Testis (tissue), 3 donors: ENCODE results near the gene ISYNA1. TPM values are rescaled to one million over a fixed set of nuclear protein-coding genes. Genes with fewer than 3 reads are reported as not detected.

Experiments
- DNase-seq: peaks from one replicate; pipeline ENCODE4 v3.0.0-alpha.2; 2019
- H3K27ac ChIP-seq, 2 donors: fragments of 200-600 bp; sonication (generic); one replicate each; pipeline ENCODE4 v1.5.1; 2019
- H3K27me3 ChIP-seq: fragments of 200-600 bp; sonication (generic); one replicate; pipeline ENCODE4 v1.5.1; 2019
- H3K36me3 ChIP-seq: fragments of 200-600 bp; sonication (generic); one replicate; pipeline ENCODE4 v1.5.1; 2017; ENCODE audit warnings: low read depth; ENCODE audit errors: missing control alignments
- H3K4me1 ChIP-seq: fragments of 200-600 bp; sonication (generic); one replicate; pipeline ENCODE4 v1.5.1; 2019
- H3K4me3 ChIP-seq, 2 donors: fragments of 200-600 bp; sonication (generic); one replicate each; pipeline ENCODE4 v1.5.1; 2017 to 2019
- H3K9me3 ChIP-seq: fragments of 200-600 bp; sonication (generic); one replicate; pipeline ENCODE4 v1.5.1; 2017
- POLR2A ChIP-seq: fragments of 450-650 bp; IDR thresholded peaks from one replicate; pipeline ENCODE4 v1.6.1; 2017; ENCODE audit warnings: antibody characterized with exemption, mild to moderate bottlenecking, moderate library complexity
- WGBS, 2 donors: methylation state at CpG; one replicate each; pipeline ENCODE4 v1.1.5; 2018; 5-methylcytosine and 5-hydroxymethylcytosine counted together
- intact Hi-C: fragments of 100-400 bp; cut with DNase I; formaldehyde crosslinking; loops from one replicate; pipeline ENCODE4 v1.15.1; 2023; ENCODE audit warnings: low total_unique reads
- polyA plus RNA-seq: library from polyadenylated mRNA; stranded (reverse); fragments of 350-450 nt; fragmentation: Illumina TruSeq; extraction: RNeasy Lipid Tissue Mini Kit (QIAGEN cat#74804); gene quantifications from one replicate; pipeline ENCODE4 v1.2.3, GENCODE V29; 2014; ENCODE audit warnings: low read depth, low replicate concordance; ENCODE audit not compliant: insufficient read depth
- total RNA-seq, 2 donors: library from RNA; depleted of rRNA; stranded (reverse); fragments of >200 nt; gene quantifications; one replicate each; pipeline ENCODE4 v1.2.3, GENCODE V29; 2016
- TF ChIP-seq, protein P1 (sequence below), 3 experiments: fragments of 450-650 bp in 2 of 3; fragments of 200-600 bp in 1 of 3; sonication (generic) in 1 of 3; IDR thresholded peaks; one replicate each; pipeline ENCODE4 v1.5.1; 2016 to 2019; ENCODE audit warnings: antibody characterized with exemption in 3 of 3, mild to moderate bottlenecking in 2 of 3, moderate library complexity in 1 of 3

The ISYNA1 gene
- total and polyA plus RNA-seq, 3 donors from 2014 or later, result 493 to 1,122 (median 1,000) TPM

DNA sequence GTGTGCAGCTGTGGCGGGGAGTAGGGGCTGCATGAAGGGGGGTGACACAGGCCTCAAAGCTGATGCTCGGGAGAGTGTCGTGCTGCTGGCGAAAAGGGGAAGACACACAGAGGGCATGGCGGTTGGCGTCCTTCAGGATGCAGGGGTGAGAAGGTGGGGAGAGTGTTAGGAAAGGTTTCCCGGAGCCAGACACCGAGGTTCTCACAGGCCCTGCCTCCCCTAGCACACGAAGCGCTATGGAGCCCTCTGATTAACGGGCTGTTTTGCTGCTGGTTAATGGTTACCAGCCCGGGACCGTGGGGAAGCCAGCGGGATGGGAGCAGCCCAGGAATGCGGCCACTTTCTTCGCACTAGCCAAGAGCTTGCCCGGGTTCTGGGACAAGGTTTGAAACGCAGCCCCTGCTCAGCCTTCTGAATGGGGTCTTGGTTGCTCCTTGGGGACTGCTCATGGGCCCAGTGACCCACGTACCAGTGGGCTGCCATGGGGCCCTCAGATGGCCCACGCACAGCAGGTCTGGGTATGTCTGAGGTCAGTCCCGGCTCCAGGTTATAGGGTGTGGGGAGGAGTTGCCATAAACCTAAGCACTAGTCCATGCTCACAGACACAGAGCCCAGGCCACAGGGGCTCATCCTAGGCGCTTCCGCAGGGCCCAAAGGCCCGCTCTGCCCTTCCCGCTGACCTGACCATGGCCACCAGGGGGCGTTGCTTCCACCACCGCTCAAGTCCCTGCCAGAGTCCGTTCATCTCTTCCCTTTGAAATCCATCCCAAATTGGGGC is 31.3 kb upstream of the ISYNA1 start:
- intact Hi-C loops, result no loop called here
- Histone ChIP-seq H3K9me3 (no peaks in the 10 kb centered on the region), H3K36me3 (no peaks in the 10 kb centered on the region), H3K4me1 (peaks cover 41% of the 10 kb centered on the region), H3K4me3 (no peak overlapping the region), H3K27ac (no peak overlapping the region), H3K27me3 (no peaks in the 10 kb centered on the region)
- TF ChIP-seq, protein P1, sequence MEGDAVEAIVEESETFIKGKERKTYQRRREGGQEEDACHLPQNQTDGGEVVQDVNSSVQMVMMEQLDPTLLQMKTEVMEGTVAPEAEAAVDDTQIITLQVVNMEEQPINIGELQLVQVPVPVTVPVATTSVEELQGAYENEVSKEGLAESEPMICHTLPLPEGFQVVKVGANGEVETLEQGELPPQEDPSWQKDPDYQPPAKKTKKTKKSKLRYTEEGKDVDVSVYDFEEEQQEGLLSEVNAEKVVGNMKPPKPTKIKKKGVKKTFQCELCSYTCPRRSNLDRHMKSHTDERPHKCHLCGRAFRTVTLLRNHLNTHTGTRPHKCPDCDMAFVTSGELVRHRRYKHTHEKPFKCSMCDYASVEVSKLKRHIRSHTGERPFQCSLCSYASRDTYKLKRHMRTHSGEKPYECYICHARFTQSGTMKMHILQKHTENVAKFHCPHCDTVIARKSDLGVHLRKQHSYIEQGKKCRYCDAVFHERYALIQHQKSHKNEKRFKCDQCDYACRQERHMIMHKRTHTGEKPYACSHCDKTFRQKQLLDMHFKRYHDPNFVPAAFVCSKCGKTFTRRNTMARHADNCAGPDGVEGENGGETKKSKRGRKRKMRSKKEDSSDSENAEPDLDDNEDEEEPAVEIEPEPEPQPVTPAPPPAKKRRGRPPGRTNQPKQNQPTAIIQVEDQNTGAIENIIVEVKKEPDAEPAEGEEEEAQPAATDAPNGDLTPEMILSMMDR (IDR thresholded peaks at IDR 0.05), result peak; percentile 68 to 79 (median 74)
- TF ChIP-seq POLR2A, result no peak
- 83 to 88% methylated on average over 16 to 28 of the region's 28 CpGs for WGBS, 2 donors
- peak; percentile 73 for DNase-seq

DNA sequence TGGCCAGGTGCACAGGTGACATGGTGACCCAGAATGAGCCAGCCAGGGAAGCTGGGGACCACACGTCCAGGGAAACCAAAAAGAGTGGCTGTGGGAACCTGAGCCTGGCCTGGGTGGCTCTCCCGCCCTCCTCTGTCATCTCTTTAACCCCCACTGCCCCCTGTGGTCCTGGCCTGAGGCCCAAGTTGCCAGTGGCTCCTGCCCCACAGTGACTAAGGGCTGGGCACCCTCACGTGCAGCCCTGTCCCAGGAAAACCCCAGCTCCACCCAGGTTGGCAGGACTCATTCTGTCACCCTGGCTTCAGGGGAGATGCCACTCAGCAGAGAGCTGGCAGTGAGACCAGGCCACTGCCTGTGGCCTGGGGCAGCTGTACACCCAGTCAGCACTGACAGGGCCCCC is 30.6 kb upstream of the ISYNA1 start:
- H3K4me1 ChIP-seq, result peaks cover 38% of the 10 kb centered on the region
- 87% methylated on average over 3 of the region's 3 CpGs; no CpG with 5 or more reads in 1 of the 2 donors for WGBS, 2 donors

DNA sequence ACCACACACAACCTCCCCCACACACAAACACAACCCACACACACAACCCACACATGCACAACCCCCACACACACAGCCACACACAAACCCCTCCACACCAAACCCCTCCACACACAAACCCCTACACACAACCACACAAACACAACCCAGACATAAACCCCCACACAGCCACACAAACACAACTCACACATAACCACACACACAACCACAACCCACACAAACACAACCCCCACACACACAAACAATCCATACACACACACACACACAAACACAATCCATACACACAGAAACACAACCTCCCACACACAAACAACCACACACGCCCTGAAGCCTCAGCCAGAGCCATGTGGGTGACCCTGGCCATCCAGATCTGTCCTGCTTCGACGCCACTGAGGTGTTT is 30.0 kb upstream of the ISYNA1 start:
- WGBS, 2 donors, result 88 to 95% methylated on average over 3 of the region's 3 CpGs
- Histone ChIP-seq H3K36me3 (no peaks in the 10 kb centered on the region), H3K4me1 (peaks cover 32% of the 10 kb centered on the region), H3K27me3 (no peaks in the 10 kb centered on the region), H3K9me3 (no peaks in the 10 kb centered on the region), H3K27ac (no peak overlapping the region), H3K4me3 (no peak overlapping the region)
- TF ChIP-seq POLR2A, result no peak
- TF ChIP-seq, protein P1 (IDR thresholded peaks at IDR 0.05), result no peak
- intact Hi-C loops, result no loop called here
- no peak for DNase-seq

More for the DNA sequence above, 30.6 kb upstream of the ISYNA1 start:
- Histone ChIP-seq H3K36me3 (no peaks in the 10 kb centered on the region), H3K27ac (no peak overlapping the region), H3K27me3 (no peaks in the 10 kb centered on the region), H3K4me3 (no peak overlapping the region), H3K9me3 (no peaks in the 10 kb centered on the region)
- intact Hi-C loops, result no loop called here
- DNase-seq, result no peak
- TF ChIP-seq, protein P1 (IDR thresholded peaks at IDR 0.05), result no peak
- TF ChIP-seq POLR2A, result no peak

DNA sequence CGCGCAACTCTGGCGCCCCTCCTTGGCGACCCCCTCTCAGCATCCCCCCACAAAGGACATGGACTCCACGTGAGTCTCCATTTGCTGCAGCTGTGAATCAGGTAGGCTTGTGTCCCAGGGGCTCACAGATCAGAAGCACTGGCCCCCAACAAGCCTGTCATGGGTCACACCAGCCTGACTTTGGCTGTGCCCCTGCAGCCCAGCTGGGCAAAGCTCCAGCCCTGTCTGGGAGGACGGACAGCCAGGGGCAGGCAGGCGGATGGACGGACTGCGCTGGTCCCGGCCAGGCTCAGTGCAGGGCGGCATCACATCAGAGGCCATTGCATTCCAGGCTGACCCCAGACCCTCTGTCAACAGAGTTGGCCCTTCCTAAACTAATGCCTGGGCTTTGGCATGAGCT is 28.4 kb upstream of the ISYNA1 start:
- H3K27ac ChIP-seq, result no peak overlapping the region
- H3K27me3 ChIP-seq, result no peaks in the 10 kb centered on the region
- no peak overlapping the region for H3K4me3 ChIP-seq
- intact Hi-C loops, result no loop called here
- H3K9me3 ChIP-seq, result no peaks in the 10 kb centered on the region
- no peak for DNase-seq
- no peaks in the 10 kb centered on the region for H3K36me3 ChIP-seq
- TF ChIP-seq POLR2A, result no peak
- TF ChIP-seq, protein P1 (IDR thresholded peaks at IDR 0.05), result no peak
- WGBS, 2 donors, result 90 to 93% methylated on average over 10 to 11 of the region's 11 CpGs
- H3K4me1 ChIP-seq, result peaks cover 33% of the 10 kb centered on the region

DNA sequence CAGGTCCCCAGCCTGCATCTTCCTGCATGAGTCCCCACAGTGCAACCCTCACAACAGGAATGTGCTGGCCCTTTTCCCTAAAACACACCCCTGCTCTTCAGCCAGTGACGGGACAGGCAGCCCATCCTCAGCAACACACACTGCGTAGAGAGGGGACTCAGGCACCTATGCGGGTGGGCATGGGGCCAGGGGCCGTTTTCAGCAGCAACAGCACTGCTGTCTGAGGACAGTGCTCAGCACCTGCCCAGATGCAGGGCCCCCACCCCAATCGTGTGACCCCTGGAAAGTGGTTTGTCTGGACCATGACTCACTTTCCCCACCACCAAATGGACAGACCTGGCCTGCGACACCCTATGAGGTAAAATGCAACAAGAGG is 28.0 kb upstream of the ISYNA1 start:
- peaks cover 37% of the 10 kb centered on the region for H3K4me1 ChIP-seq
- no peak overlapping the region for H3K27ac ChIP-seq
- H3K27me3 ChIP-seq, result no peaks in the 10 kb centered on the region
- H3K9me3 ChIP-seq, result no peaks in the 10 kb centered on the region
- no peaks in the 10 kb centered on the region for H3K36me3 ChIP-seq
- no peak for TF ChIP-seq POLR2A
- TF ChIP-seq, protein P1 (IDR thresholded peaks at IDR 0.05), result no peak
- DNase-seq, result no peak
- WGBS, 2 donors, result 92 to 100% methylated on average over 2 to 6 of the region's 6 CpGs
- H3K4me3 ChIP-seq, result no peak overlapping the region
- intact Hi-C loops, result no loop called here
